Measurements from ENCODE around the gene GZMM. TPM values are rescaled to one million over a fixed set of nuclear protein-coding genes. Genes with fewer than 3 reads are reported as not detected.

GZMM gene
- polyA plus RNA-seq, 3 donors: 0.32 to 1.4 (median 0.48) TPM

DNA sequence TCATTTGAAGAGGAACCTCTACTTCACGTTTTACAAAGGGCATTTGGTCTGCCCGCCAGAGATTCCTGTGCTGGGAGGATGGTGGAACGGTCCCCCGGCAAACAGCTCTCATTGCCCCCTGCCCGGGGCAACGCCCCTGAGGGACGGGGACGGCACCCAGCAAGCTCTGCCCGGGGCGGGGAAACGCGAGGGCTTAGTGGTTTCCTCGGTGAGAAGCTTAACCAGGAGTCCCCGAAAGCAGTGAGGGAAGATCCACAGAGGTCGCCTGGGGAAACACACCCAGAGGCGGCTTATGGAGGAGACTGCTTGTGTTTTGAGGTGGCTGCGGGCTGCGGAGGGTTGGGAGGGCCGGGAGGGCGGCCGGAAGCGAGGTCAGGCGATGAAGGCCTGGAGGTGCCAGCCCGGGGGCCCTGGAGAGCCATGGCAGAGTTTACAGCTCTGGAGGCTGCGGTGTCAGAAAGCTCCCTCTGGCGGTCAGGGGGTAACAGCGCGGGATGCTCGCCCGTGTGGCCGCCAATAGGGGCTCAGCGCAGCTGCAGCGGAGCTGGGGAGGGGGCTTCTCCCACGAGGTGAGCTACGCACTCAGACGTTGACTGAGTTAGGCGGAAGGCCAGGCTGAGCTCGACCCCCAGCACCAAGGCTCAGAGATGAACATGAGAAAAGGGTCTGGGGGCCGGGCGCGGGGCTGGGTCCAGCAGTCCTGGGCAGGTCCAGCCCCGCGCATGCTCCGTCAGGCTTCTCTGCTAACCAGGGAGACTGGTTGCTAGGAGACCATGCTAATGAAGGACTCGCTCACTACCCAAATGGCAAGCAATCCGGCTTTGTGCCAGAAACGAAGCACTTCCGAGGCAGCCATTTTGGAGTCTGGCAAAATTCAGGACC is 37.2 kb upstream of the GZMM start:
- Histone ChIP-seq H3K9ac (ENCODE audit: insufficient read depth, low read length, poor library complexity, severe bottlenecking) (peak overlapping the region; percentile 82), H3K4me1 (ENCODE audit: control insufficient read depth in 1 of 2, insufficient read depth in 2 of 2, low read length in 2 of 2) (peaks cover 42 to 53% of the 10 kb centered on the region in 2 donors), H3K27me3 (ENCODE audit: control insufficient read depth in 2 of 2, insufficient read depth in 2 of 2, low read length in 2 of 2) (no peaks in the 10 kb centered on the region), H3K9me3 (replicated peaks in 1 of 2; ENCODE audit: control insufficient read depth in 1 of 2, insufficient read depth in 1 of 2, low read length in 2 of 2) (peaks cover 11 to 12% of the 10 kb centered on the region in 2 donors), H2AFZ (ENCODE audit: insufficient read depth, low read depth, low read length, poor library complexity, severe bottlenecking) (peak overlapping the region; percentile 96), H4K20me1 (ENCODE audit: insufficient read depth, low read length) (peaks cover 25% of the 10 kb centered on the region), H3K36me3 (replicated peaks in 1 of 2; ENCODE audit: control insufficient read depth in 1 of 2, insufficient read depth in 2 of 2, low read length in 2 of 2) (peaks cover 0 to 5% of the 10 kb centered on the region in 2 donors), H3K4me2 (replicated peaks; ENCODE audit: extremely low read depth, low read length, poor library complexity, severe bottlenecking) (peak overlapping the region; percentile 78), H3K4me3 (replicated peaks in 1 of 3; ENCODE audit: low read depth in 2 of 3, low read length in 3 of 3) (peak overlapping the region; percentile 71 to 99 (median 90)), H3K27ac (ENCODE audit: low read depth in 1 of 2, low read length in 2 of 2) (peak overlapping the region; percentile 88 to 92), H3K79me2 (ENCODE audit: insufficient read depth, low read length) (peaks cover 14% of the 10 kb centered on the region)
- peaks cover 7 to 19% of the 10 kb centered on the region in 2 donors for H3K36me3 Mint-ChIP-seq
- intact Hi-C loops (cut with micrococcal nuclease): loop anchor here (1.0 to 10.0 kb wide), 5 partner anchors 17 to 164 kb away; partner anchors contain the start of genes CDC34 (in 1 of the 2), FGF22 (in 1 of the 2), MIER2 (in 1 of the 2) and POLRMT (in 1 of the 2)
- peak overlapping the region; percentile 84 to 93 for H3K4me3 Mint-ChIP-seq
- peaks cover 4 to 7% (median 4%) of the 10 kb centered on the region in 3 donors for H3K27me3 Mint-ChIP-seq (ENCODE audit: low read depth in 3 of 3)
- TF ChIP-seq, protein P1, sequence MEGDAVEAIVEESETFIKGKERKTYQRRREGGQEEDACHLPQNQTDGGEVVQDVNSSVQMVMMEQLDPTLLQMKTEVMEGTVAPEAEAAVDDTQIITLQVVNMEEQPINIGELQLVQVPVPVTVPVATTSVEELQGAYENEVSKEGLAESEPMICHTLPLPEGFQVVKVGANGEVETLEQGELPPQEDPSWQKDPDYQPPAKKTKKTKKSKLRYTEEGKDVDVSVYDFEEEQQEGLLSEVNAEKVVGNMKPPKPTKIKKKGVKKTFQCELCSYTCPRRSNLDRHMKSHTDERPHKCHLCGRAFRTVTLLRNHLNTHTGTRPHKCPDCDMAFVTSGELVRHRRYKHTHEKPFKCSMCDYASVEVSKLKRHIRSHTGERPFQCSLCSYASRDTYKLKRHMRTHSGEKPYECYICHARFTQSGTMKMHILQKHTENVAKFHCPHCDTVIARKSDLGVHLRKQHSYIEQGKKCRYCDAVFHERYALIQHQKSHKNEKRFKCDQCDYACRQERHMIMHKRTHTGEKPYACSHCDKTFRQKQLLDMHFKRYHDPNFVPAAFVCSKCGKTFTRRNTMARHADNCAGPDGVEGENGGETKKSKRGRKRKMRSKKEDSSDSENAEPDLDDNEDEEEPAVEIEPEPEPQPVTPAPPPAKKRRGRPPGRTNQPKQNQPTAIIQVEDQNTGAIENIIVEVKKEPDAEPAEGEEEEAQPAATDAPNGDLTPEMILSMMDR (IDR thresholded peaks at IDR 0.05): peak; percentile 96
- peak; percentile 98 to 100 (median 99) for DNase-seq
- H3K4me1 Mint-ChIP-seq: peaks cover 36% of the 10 kb centered on the region
- H3K9me3 Mint-ChIP-seq: peaks cover 3 to 23% (median 15%) of the 10 kb centered on the region in 7 donors
- H3K27ac Mint-ChIP-seq: peak overlapping the region; percentile 97 to 100 (median 100)
- under 1% methylated on average over 47 of the region's 48 CpGs for WGBS (ENCODE audit: insufficient coverage)
